ENCODE measurements around the gene MLC1. TPM values are rescaled to one million over a fixed set of nuclear protein-coding genes. Genes with fewer than 3 reads are reported as not detected.

The MLC1 gene
- total RNA-seq, 1 donor from 2014 or later = 0.09 TPM

DNA sequence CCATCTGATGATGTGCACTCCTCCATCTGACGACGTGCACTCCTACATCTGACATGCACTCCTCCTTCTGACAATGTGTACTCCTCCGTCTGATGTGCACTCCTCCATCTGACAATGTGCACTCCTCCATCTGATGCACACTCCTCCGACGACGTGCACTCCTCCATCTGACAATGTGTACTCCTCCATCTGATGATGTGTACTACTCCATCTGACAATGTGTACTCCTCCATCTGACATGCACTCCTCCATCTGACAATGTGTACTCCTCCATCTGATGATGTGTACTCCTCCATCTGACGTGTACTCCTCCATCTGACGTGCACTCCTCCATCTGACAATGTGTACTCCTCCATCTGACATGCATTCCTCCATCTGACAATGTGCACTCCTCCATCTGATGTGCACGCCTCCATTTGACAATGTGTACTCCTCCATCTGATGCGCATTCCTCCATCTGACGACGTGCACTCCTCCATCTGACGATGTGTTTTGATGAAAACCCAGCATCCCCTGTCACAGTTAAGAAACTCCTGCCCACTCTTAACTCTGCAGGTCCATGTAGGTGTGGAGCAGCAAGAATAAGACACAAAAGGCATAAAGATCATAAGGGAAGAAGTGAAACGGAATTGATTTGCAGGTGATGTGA lies 62.9 kb downstream of the MLC1 start:
- Histone ChIP-seq H3K4me1 (ENCODE audit: insufficient read depth, low read length) (no peaks in the 10 kb centered on the region), H3K27me3 (ENCODE audit: insufficient read depth, low read length) (peaks cover 22% of the 10 kb centered on the region), H3K79me2 (ENCODE audit: insufficient read depth, low read length) (no peaks in the 10 kb centered on the region), H2AFZ (ENCODE audit: low read depth, low read length) (no peak overlapping the region), H3K4me2 (ENCODE audit: low read length) (no peak overlapping the region), H3K9ac (ENCODE audit: low read length) (no peak overlapping the region), H3K27ac (ENCODE audit: low read depth, low read length) (no peak overlapping the region), H4K20me1 (ENCODE audit: insufficient read depth, low read length) (no peaks in the 10 kb centered on the region), H3K9me3 (ENCODE audit: insufficient read depth, low read depth, low read length) (peaks cover 5% of the 10 kb centered on the region), H3K4me3 (ENCODE audit: insufficient read depth, low read depth, low read length) (no peak overlapping the region), H3K36me3 (ENCODE audit: insufficient read depth, low read length) (no peaks in the 10 kb centered on the region)
- DNase-seq (ENCODE audit: low read depth) (no peak), FAIRE-seq (no peak)
- no peaks in the 10 kb centered on the region for H3K36me3 Mint-ChIP-seq (ENCODE audit: low read depth, unreplicated experiment)
- H3K4me1 Mint-ChIP-seq (ENCODE audit: low read depth, unreplicated experiment) = no peaks in the 10 kb centered on the region
- H3K27ac Mint-ChIP-seq (ENCODE audit: unreplicated experiment) = no peak overlapping the region
- H3K27me3 Mint-ChIP-seq (ENCODE audit: low read depth, unreplicated experiment) = peaks cover 29% of the 10 kb centered on the region
- TF ChIP-seq EZH2 (IDR thresholded peaks at IDR 0.05; ENCODE audit: insufficient read depth, low read length) = no peak
- TF ChIP-seq, protein P1, sequence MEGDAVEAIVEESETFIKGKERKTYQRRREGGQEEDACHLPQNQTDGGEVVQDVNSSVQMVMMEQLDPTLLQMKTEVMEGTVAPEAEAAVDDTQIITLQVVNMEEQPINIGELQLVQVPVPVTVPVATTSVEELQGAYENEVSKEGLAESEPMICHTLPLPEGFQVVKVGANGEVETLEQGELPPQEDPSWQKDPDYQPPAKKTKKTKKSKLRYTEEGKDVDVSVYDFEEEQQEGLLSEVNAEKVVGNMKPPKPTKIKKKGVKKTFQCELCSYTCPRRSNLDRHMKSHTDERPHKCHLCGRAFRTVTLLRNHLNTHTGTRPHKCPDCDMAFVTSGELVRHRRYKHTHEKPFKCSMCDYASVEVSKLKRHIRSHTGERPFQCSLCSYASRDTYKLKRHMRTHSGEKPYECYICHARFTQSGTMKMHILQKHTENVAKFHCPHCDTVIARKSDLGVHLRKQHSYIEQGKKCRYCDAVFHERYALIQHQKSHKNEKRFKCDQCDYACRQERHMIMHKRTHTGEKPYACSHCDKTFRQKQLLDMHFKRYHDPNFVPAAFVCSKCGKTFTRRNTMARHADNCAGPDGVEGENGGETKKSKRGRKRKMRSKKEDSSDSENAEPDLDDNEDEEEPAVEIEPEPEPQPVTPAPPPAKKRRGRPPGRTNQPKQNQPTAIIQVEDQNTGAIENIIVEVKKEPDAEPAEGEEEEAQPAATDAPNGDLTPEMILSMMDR (IDR thresholded peaks at IDR 0.05; ENCODE audit: insufficient read depth, low read depth, low read length) = no peak
- no peaks in the 10 kb centered on the region for H3K9me3 Mint-ChIP-seq (ENCODE audit: unreplicated experiment)
- no peak overlapping the region for H3K4me3 Mint-ChIP-seq (ENCODE audit: unreplicated experiment)

DNA sequence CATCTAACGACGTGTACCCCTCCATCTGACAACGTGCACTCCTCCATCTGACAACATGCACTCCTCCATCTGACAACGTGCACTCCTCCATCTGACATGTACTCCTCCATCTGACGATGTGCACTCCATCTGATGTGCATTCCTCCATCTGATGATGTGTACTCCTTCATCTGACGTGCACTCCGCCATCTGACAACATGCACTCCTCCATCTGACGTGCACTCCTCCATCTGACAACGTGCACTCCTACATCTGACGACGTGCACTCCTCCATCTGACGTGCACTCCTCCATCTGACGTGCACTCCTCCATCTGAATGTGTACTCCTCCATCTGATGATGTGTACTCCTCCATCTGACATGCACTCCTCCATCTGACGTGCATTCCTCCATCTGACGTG lies 64.6 kb downstream of the MLC1 start:
- Histone ChIP-seq H3K36me3 (ENCODE audit: insufficient read depth, low read length) (no peaks in the 10 kb centered on the region), H3K27me3 (ENCODE audit: insufficient read depth, low read length) (peaks cover 22% of the 10 kb centered on the region), H3K4me2 (ENCODE audit: low read length) (no peak overlapping the region), H3K27ac (ENCODE audit: low read depth, low read length) (no peak overlapping the region), H3K4me1 (ENCODE audit: insufficient read depth, low read length) (peaks cover 7% of the 10 kb centered on the region), H3K79me2 (ENCODE audit: insufficient read depth, low read length) (no peaks in the 10 kb centered on the region), H2AFZ (ENCODE audit: low read depth, low read length) (no peak overlapping the region), H3K9me3 (ENCODE audit: insufficient read depth, low read depth, low read length) (peaks cover 5% of the 10 kb centered on the region), H3K4me3 (ENCODE audit: insufficient read depth, low read depth, low read length) (no peak overlapping the region), H4K20me1 (ENCODE audit: insufficient read depth, low read length) (no peaks in the 10 kb centered on the region), H3K9ac (ENCODE audit: low read length) (no peak overlapping the region)
- Mint-ChIP-seq H3K36me3 (ENCODE audit: low read depth, unreplicated experiment) (no peaks in the 10 kb centered on the region), H3K27ac (ENCODE audit: unreplicated experiment) (no peak overlapping the region), H3K4me3 (ENCODE audit: unreplicated experiment) (no peak overlapping the region), H3K27me3 (ENCODE audit: low read depth, unreplicated experiment) (peaks cover 25% of the 10 kb centered on the region), H3K4me1 (ENCODE audit: low read depth, unreplicated experiment) (no peaks in the 10 kb centered on the region), H3K9me3 (ENCODE audit: unreplicated experiment) (no peaks in the 10 kb centered on the region)
- FAIRE-seq (no peak), DNase-seq (ENCODE audit: low read depth) (no peak)
- TF ChIP-seq, protein P1 (IDR thresholded peaks at IDR 0.05; ENCODE audit: insufficient read depth, low read depth, low read length) = no peak
- no peak for TF ChIP-seq EZH2 (IDR thresholded peaks at IDR 0.05; ENCODE audit: insufficient read depth, low read length)

DNA sequence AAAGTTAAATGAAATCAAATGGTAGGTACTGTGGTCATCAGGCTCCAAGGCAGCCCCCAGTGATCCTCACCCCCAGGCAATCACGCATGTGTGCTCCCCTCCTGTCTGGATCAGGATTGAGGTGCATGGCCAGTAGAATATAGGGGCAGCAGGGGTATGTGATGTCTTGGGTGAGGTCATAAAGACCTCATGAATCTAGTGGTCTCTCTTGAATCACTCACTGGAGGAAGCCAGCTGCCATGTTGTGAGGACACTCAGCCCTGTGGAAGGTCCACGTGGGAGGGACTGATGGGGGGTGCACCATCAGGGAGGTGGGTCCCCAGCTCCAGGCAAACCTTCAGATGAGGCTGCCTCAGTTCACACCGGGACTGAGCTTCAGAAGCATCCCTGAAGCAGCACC lies 65.9 kb downstream of the MLC1 start:
- Mint-ChIP-seq H3K4me3 (ENCODE audit: unreplicated experiment) (no peak overlapping the region), H3K9me3 (ENCODE audit: unreplicated experiment) (no peaks in the 10 kb centered on the region), H3K27me3 (ENCODE audit: low read depth, unreplicated experiment) (peaks cover 17% of the 10 kb centered on the region), H3K4me1 (ENCODE audit: low read depth, unreplicated experiment) (no peaks in the 10 kb centered on the region), H3K36me3 (ENCODE audit: low read depth, unreplicated experiment) (no peaks in the 10 kb centered on the region), H3K27ac (ENCODE audit: unreplicated experiment) (no peak overlapping the region)
- FAIRE-seq = no peak
- H3K79me2 ChIP-seq (ENCODE audit: insufficient read depth, low read length) = no peaks in the 10 kb centered on the region
- no peaks in the 10 kb centered on the region for H4K20me1 ChIP-seq (ENCODE audit: insufficient read depth, low read length)
- peaks cover 16% of the 10 kb centered on the region for H3K27me3 ChIP-seq (ENCODE audit: insufficient read depth, low read length)
- H3K4me1 ChIP-seq (ENCODE audit: insufficient read depth, low read length) = peaks cover 7% of the 10 kb centered on the region
- H3K9me3 ChIP-seq (ENCODE audit: insufficient read depth, low read depth, low read length) = peaks cover 5% of the 10 kb centered on the region
- no peak for TF ChIP-seq EZH2 (IDR thresholded peaks at IDR 0.05; ENCODE audit: insufficient read depth, low read length)
- TF ChIP-seq, protein P1 (IDR thresholded peaks at IDR 0.05; ENCODE audit: insufficient read depth, low read depth, low read length) = no peak
- DNase-seq (ENCODE audit: low read depth) = no peak
- H3K4me3 ChIP-seq (ENCODE audit: insufficient read depth, low read depth, low read length) = no peak overlapping the region
- no peaks in the 10 kb centered on the region for H3K36me3 ChIP-seq (ENCODE audit: insufficient read depth, low read length)
- no peak overlapping the region for H3K4me2 ChIP-seq (ENCODE audit: low read length)
- no peak overlapping the region for H2AFZ ChIP-seq (ENCODE audit: low read depth, low read length)
- H3K9ac ChIP-seq (ENCODE audit: low read length) = no peak overlapping the region
- no peak overlapping the region for H3K27ac ChIP-seq (ENCODE audit: low read depth, low read length)
